SU-DHL-6 (cell line): ENCODE measurements around the gene PTPRN2.

ENCODE experiments used
- H2AFZ ChIP-seq: fragments of 200-600 bp; sonication (generic); 2 replicates; pipeline ENCODE4 v1.6.1; 2014; ENCODE audit warnings: low read depth, mild to moderate bottlenecking, moderate library complexity, mixed read lengths, antibody characterized with exemption, low read length; ENCODE audit not compliant: severe bottlenecking
- H3F3A ChIP-seq: fragments of 200-600 bp; shearing (Covaris generic); 2 replicates; pipeline ENCODE4 v1.6.0; 2016; ENCODE audit warnings: antibody characterized with exemption, mild to moderate bottlenecking; ENCODE audit not compliant: insufficient read depth
- H3K27ac ChIP-seq: fragments of 200-600 bp; sonication (generic); 2 replicates; pipeline ENCODE4 v1.5.1; 2016; ENCODE audit warnings: low read depth, mild to moderate bottlenecking, low read length, moderate library complexity, mixed read lengths
- H3K27me3 ChIP-seq: fragments of 200-600 bp; sonication (generic), shearing (Covaris generic); 2 replicates; pipeline ENCODE4 v1.6.0; 2014; ENCODE audit warnings: mild to moderate bottlenecking, low read length
- H3K36me3 ChIP-seq: fragments of 200-600 bp; sonication (generic); 2 replicates; pipeline ENCODE4 v1.6.1; 2014; ENCODE audit warnings: mild to moderate bottlenecking, low read length, mixed read lengths
- H3K4me2 ChIP-seq: fragments of 300-600, 200-600 bp; shearing (Covaris generic), sonication (generic); 2 replicates; pipeline ENCODE4 v1.6.0; 2014; ENCODE audit warnings: low read length, low read depth, mild to moderate bottlenecking; ENCODE audit not compliant: poor library complexity, severe bottlenecking
- H3K4me3 ChIP-seq: fragments of 200-600 bp; sonication (generic); 2 replicates; pipeline ENCODE4 v1.5.1; 2014; ENCODE audit warnings: antibody characterized with exemption, low read length, mild to moderate bottlenecking, mixed read lengths; ENCODE audit not compliant: insufficient read depth, poor library complexity, severe bottlenecking
- H3K79me2 ChIP-seq: fragments of 200-600 bp; sonication (generic); 2 replicates; pipeline ENCODE4 v1.6.1; 2014; ENCODE audit warnings: mild to moderate bottlenecking, low read length, moderate library complexity; ENCODE audit not compliant: insufficient read depth
- H3K9ac ChIP-seq: fragments of 200-600 bp; sonication (generic); 2 replicates; pipeline ENCODE4 v1.7.0; 2014; ENCODE audit warnings: mild to moderate bottlenecking, low read length
- H3K9me2 ChIP-seq: fragments of 200-600 bp; sonication (generic); replicated peaks from 2 replicates; pipeline ENCODE4 v1.6.1; 2014; ENCODE audit warnings: low read length; ENCODE audit not compliant: insufficient read depth
- H3K9me3 ChIP-seq: fragments of 200-600 bp; sonication (generic); 2 replicates; pipeline ENCODE4 v1.6.1; 2014; ENCODE audit warnings: low read length, mixed read lengths; ENCODE audit not compliant: insufficient read depth
- H4K20me1 ChIP-seq: fragments of 200-600 bp; sonication (generic); 2 replicates; pipeline ENCODE4 v1.6.1; 2014; ENCODE audit warnings: low read depth, mild to moderate bottlenecking, antibody characterized with exemption, low read length, moderate library complexity, mixed read lengths
- CTCF ChIP-seq: fragments of 200-600 bp; sonication (generic); IDR thresholded peaks from one replicate; pipeline ENCODE4 v1.5.1; 2017; ENCODE audit warnings: antibody characterized with exemption, mild to moderate bottlenecking, low read length, moderate library complexity; ENCODE audit not compliant: insufficient read depth, poor library complexity, severe bottlenecking
- EZH2phosphoT487 ChIP-seq: fragments of 200-600 bp; sonication (generic), shearing (Covaris generic); conservative IDR thresholded peaks from 2 replicates; pipeline ENCODE4 v1.6.1; 2018; ENCODE audit warnings: mild to moderate bottlenecking, antibody characterized with exemption, low read length, moderate library complexity, mixed read lengths

The PTPRN2 gene

DNA sequence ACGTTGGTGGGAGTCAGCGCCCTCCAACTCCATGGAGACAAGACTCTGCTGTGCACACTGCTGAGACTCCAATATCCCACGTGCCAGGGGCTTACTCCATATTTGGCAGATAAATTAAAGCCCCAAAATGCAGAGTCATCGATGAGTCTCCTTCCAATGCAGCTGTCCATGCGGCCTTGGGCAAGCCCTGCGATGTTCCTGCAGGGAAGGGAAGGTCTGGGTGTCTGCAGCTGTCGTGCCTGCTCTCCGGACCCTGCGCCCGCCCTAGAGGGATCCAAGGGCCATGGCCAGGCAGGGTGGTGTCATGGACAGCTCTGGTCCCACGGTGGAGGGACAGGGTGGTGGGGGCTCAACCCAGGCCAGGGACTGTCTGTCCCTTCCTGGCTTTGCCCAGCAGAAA is 185.2 kb downstream of the PTPRN2 start:
- Histone ChIP-seq H3K27ac (no peak overlapping the region), H4K20me1 (no peaks in the 10 kb centered on the region), H3K36me3 (no peaks in the 10 kb centered on the region), H3K9me2 (no peaks in the 10 kb centered on the region), H2AFZ (no peak overlapping the region), H3K79me2 (no peaks in the 10 kb centered on the region), H3K9ac (no peak overlapping the region), H3K27me3 (no peaks in the 10 kb centered on the region), H3K4me3 (no peak overlapping the region), H3K9me3 (no peaks in the 10 kb centered on the region), H3F3A (no peaks in the 10 kb centered on the region), H3K4me2 (no peak overlapping the region)
- TF ChIP-seq CTCF = no peak
- no peak for TF ChIP-seq EZH2phosphoT487

GRCh38 chr7:158401826-158402225 is 185.8 kb downstream of the PTPRN2 start:
- Histone ChIP-seq H3K27ac (no peak overlapping the region), H3K79me2 (no peaks in the 10 kb centered on the region), H3K4me2 (no peak overlapping the region), H3K9me3 (no peaks in the 10 kb centered on the region), H4K20me1 (no peaks in the 10 kb centered on the region), H3K36me3 (no peaks in the 10 kb centered on the region), H3K4me3 (no peak overlapping the region), H2AFZ (no peak overlapping the region), H3F3A (no peaks in the 10 kb centered on the region), H3K9ac (no peak overlapping the region), H3K9me2 (no peaks in the 10 kb centered on the region), H3K27me3 (no peaks in the 10 kb centered on the region)
- TF ChIP-seq CTCF (no peak), EZH2phosphoT487 (no peak)

GRCh38 chr7:158401295-158401694 is 186.3 kb downstream of the PTPRN2 start:
- Histone ChIP-seq H3K9me3 (no peaks in the 10 kb centered on the region), H3K4me2 (no peak overlapping the region), H4K20me1 (no peaks in the 10 kb centered on the region), H3K79me2 (no peaks in the 10 kb centered on the region), H3K27ac (no peak overlapping the region), H3K4me3 (no peak overlapping the region), H3K36me3 (no peaks in the 10 kb centered on the region), H3K9me2 (no peaks in the 10 kb centered on the region), H3F3A (no peaks in the 10 kb centered on the region), H3K27me3 (no peaks in the 10 kb centered on the region), H2AFZ (no peak overlapping the region), H3K9ac (no peak overlapping the region)
- no peak for TF ChIP-seq CTCF
- TF ChIP-seq EZH2phosphoT487 = no peak
